GM23248 (cell line): ENCODE results near the gene PDCD1LG2. TPM values are rescaled to one million over a fixed set of nuclear protein-coding genes. Genes with fewer than 3 reads are reported as not detected.

Source experiments
- DNase-seq: peaks from one replicate; pipeline ENCODE4 v3.0.0-alpha.2; 2015
- H2AFZ ChIP-seq: fragments of 200-600 bp; sonication (generic); 2 replicates; pipeline ENCODE4 v1.6.1; 2016; ENCODE audit warnings: antibody characterized with exemption
- H3F3A ChIP-seq: fragments of 200-600 bp; sonication (generic); 2 replicates; pipeline ENCODE4 v1.6.1; 2016; ENCODE audit warnings: mild to moderate bottlenecking, antibody characterized with exemption, mixed run types; ENCODE audit not compliant: insufficient read depth
- H3K27ac ChIP-seq: fragments of 200-600 bp; sonication (generic); 2 replicates; pipeline ENCODE4 v1.5.1; 2016; ENCODE audit warnings: mild to moderate bottlenecking
- H3K27me3 ChIP-seq: fragments of 200-600 bp; sonication (generic); replicated peaks from 2 replicates; pipeline ENCODE4 v1.6.1; 2016; ENCODE audit warnings: mild to moderate bottlenecking; ENCODE audit not compliant: insufficient read depth
- H3K36me3 ChIP-seq: fragments of 200-600 bp; sonication (generic); 2 replicates; pipeline ENCODE4 v1.6.1; 2016; ENCODE audit warnings: low read depth, mild to moderate bottlenecking
- H3K4me1 ChIP-seq: fragments of 200-600 bp; sonication (generic); 2 replicates; pipeline ENCODE4 v1.6.1; 2016; ENCODE audit warnings: mild to moderate bottlenecking; ENCODE audit not compliant: insufficient read depth
- H3K4me2 ChIP-seq: fragments of 200-600 bp; sonication (generic); one replicate; pipeline ENCODE4 v1.6.1; 2016; ENCODE audit warnings: mild to moderate bottlenecking; ENCODE audit not compliant: unreplicated experiment
- H3K4me3 ChIP-seq: fragments of 200-600 bp; sonication (generic); 2 replicates; pipeline ENCODE4 v1.5.1; 2016; ENCODE audit warnings: mild to moderate bottlenecking
- H3K79me2 ChIP-seq: fragments of 200-600 bp; sonication (generic); 2 replicates; pipeline ENCODE4 v1.6.1; 2016; ENCODE audit warnings: mild to moderate bottlenecking; ENCODE audit not compliant: insufficient read depth
- H3K9ac ChIP-seq: fragments of 200-600 bp; sonication (generic); 2 replicates; pipeline ENCODE4 v1.6.1; 2016; ENCODE audit warnings: mild to moderate bottlenecking
- H3K9me2 ChIP-seq: fragments of 200-600 bp; sonication (generic); 2 replicates; pipeline ENCODE4 v1.6.1; 2016; ENCODE audit warnings: mixed run types, mild to moderate bottlenecking, moderate library complexity; ENCODE audit not compliant: insufficient read depth
- H3K9me3 ChIP-seq: fragments of 200-600 bp; sonication (generic); one replicate; pipeline ENCODE4 v1.6.1; 2017; ENCODE audit warnings: low read depth
- H4K20me1 ChIP-seq: fragments of 200-600 bp; sonication (generic); 2 replicates; pipeline ENCODE4 v1.6.0; 2016; ENCODE audit not compliant: insufficient read depth
- EZH2 ChIP-seq: fragments of 200-600 bp; sonication (generic); IDR thresholded peaks from 2 replicates; pipeline ENCODE4 v1.6.1; 2018; ENCODE audit warnings: antibody characterized with exemption, mild to moderate bottlenecking; ENCODE audit not compliant: insufficient read depth, poor library complexity, severe bottlenecking
- EZH2phosphoT487 ChIP-seq: fragments of 200-600 bp; sonication (generic); IDR thresholded peaks from 2 replicates; pipeline ENCODE4 v1.6.1; 2018; ENCODE audit warnings: antibody characterized with exemption, moderate library complexity, mild to moderate bottlenecking, low read depth; ENCODE audit not compliant: insufficient read depth
- WGBS, 2 experiments: methylation state at CpG; one replicate each; pipeline ENCODE4 v1.1.6; 2015 to 2017; ENCODE audit warnings: low lambda C conversion rate in 2 of 2, low coverage in 1 of 2; ENCODE audit errors: missing lambda C conversion rate in 2 of 2; 5-methylcytosine and 5-hydroxymethylcytosine counted together
- in situ Hi-C: fragments of 300-500 bp; cut with MboI; formaldehyde crosslinking; loops from 2 replicates; pipeline ENCODE4 v1.15.0; 2020
- polyA plus RNA-seq: library from polyadenylated mRNA; unstranded; fragments of >200 nt; fragmentation: Nextera tagmentation; extraction: Ambion mirVana; gene quantifications from 2 replicates; pipeline ENCODE4 v1.2.1, GENCODE V29; 2016
- total RNA-seq: library from RNA; depleted of rRNA; stranded (reverse); fragments of >200 nt; shearing (Covaris generic); gene quantifications from 2 replicates; pipeline ENCODE4 v1.2.3, GENCODE V29; 2014; rRNA removed

The PDCD1LG2 gene
- total and polyA plus RNA-seq, 2 experiments from 2014 or later, result 31.7 to 34.7 TPM

- Histone ChIP-seq H3K4me2 (no peak overlapping the region), H3K36me3 (no peaks in the 10 kb centered on the region), H4K20me1 (no peaks in the 10 kb centered on the region), H2AFZ (no peak overlapping the region), H3K27me3 (no peaks in the 10 kb centered on the region), H3K4me3 (no peak overlapping the region), H3K9ac (no peak overlapping the region), H3K9me3 (no peaks in the 10 kb centered on the region), H3K79me2 (peaks cover 20% of the 10 kb centered on the region; the same call in 1 of the 2 replicates), H3K4me1 (peaks cover 31% of the 10 kb centered on the region), H3F3A (peaks cover 15% of the 10 kb centered on the region), H3K9me2 (no peaks in the 10 kb centered on the region), H3K27ac (no peak overlapping the region)
- no peak for TF ChIP-seq EZH2
- TF ChIP-seq EZH2phosphoT487, result no peak
- no peak for DNase-seq
- in situ Hi-C loops, result no loop called here
Observed at GRCh38 chr9:5617749-5618148, 107.4 kb downstream of the PDCD1LG2 start.

- WGBS, 2 experiments, result 82 to 91% methylated on average over 2 of the region's 2 CpGs
- Histone ChIP-seq H3K36me3 (no peaks in the 10 kb centered on the region), H3K4me1 (peaks cover 31% of the 10 kb centered on the region), H3K4me2 (no peak overlapping the region), H2AFZ (no peak overlapping the region), H3K4me3 (no peak overlapping the region), H3K79me2 (peaks cover 48% of the 10 kb centered on the region), H3K9ac (no peak overlapping the region), H3K27me3 (no peaks in the 10 kb centered on the region), H3K9me3 (no peaks in the 10 kb centered on the region), H3F3A (peaks cover 15% of the 10 kb centered on the region), H3K9me2 (no peaks in the 10 kb centered on the region), H3K27ac (no peak overlapping the region), H4K20me1 (no peaks in the 10 kb centered on the region)
- DNase-seq, result no peak
- no peak for TF ChIP-seq EZH2phosphoT487
- TF ChIP-seq EZH2, result no peak
- in situ Hi-C loops, result no loop called here
Observed at GRCh38 chr9:5620494-5620893, 110.2 kb downstream of the PDCD1LG2 start.

Other genes with a start within 250 kb of the PDCD1LG2 start
- not detected in 2 replicates for gene RLN2, start 205.8 kb upstream of the PDCD1LG2 start, total RNA-seq
- not detected in 2 replicates for gene RLN2, start 205.8 kb upstream of the PDCD1LG2 start, polyA plus RNA-seq
- not detected in 2 replicates for gene RLN1, start 170.7 kb upstream of the PDCD1LG2 start, total RNA-seq
- gene RLN1, start 170.7 kb upstream of the PDCD1LG2 start, polyA plus RNA-seq, result not detected in 2 replicates
- 12.9 and 28.3 TPM in 2 replicates for gene PLGRKT, start 72.6 kb upstream of the PDCD1LG2 start, total RNA-seq
- 35.5 and 40.3 TPM in 2 replicates for gene PLGRKT, start 72.6 kb upstream of the PDCD1LG2 start, polyA plus RNA-seq
- gene CD274, start 60.0 kb upstream of the PDCD1LG2 start, total RNA-seq, result 4.2 and 4.3 TPM in 2 replicates
- 3.6 and 5.2 TPM in 2 replicates for gene CD274, start 60.0 kb upstream of the PDCD1LG2 start, polyA plus RNA-seq
- gene RIC1, start 118.6 kb downstream of the PDCD1LG2 start, total RNA-seq, result 39.6 and 48.7 TPM in 2 replicates
- gene RIC1, start 118.6 kb downstream of the PDCD1LG2 start, polyA plus RNA-seq, result 13.0 and 13.7 TPM in 2 replicates